ENCODE results near the gene SEC22A. TPM values are rescaled to one million over a fixed set of nuclear protein-coding genes. Genes with fewer than 3 reads are reported as not detected.

SEC22A gene
- total RNA-seq, 1 donor, result 27.9 TPM

GRCh38 chr3:123317716-123318115, 116.0 kb downstream of the SEC22A start:
- Histone ChIP-seq H2AFZ (ENCODE audit: low read length) (no peak overlapping the region), H3K4me2 (ENCODE audit: insufficient read depth, low read length) (no peak overlapping the region), H3K27ac (ENCODE audit: low read depth, low read length) (no peak overlapping the region), H4K20me1 (ENCODE audit: insufficient read depth, low read length) (no peaks in the 10 kb centered on the region), H3K4me3 (ENCODE audit: insufficient read depth, low read length) (no peak overlapping the region), H3K4me1 (ENCODE audit: insufficient read depth, low read length) (no peaks in the 10 kb centered on the region), H3K36me3 (ENCODE audit: insufficient read depth, low read length) (no peaks in the 10 kb centered on the region), H3K79me2 (ENCODE audit: insufficient read depth, low read length) (no peaks in the 10 kb centered on the region), H3K9me3 (ENCODE audit: low read depth, low read length) (no peaks in the 10 kb centered on the region), H3K27me3 (ENCODE audit: insufficient read depth, low read length) (peaks cover 75% of the 10 kb centered on the region)
- DNase-seq (ENCODE audit: insufficient read length, low spot score, missing footprints), result peak; percentile 66
- TF ChIP-seq CTCF (IDR thresholded peaks at IDR 0.05; ENCODE audit: extremely low read depth, low read depth, low read length), result no peak

- Histone ChIP-seq H3K27me3 (ENCODE audit: insufficient read depth, low read length) (peaks cover 77% of the 10 kb centered on the region), H3K4me1 (ENCODE audit: insufficient read depth, low read length) (no peaks in the 10 kb centered on the region), H3K4me3 (ENCODE audit: insufficient read depth, low read length) (no peak overlapping the region)
These were observed 116.6 kb downstream of the SEC22A start for GRCh38 chr3:123318374-123318773.

GRCh38 chr3:123319760-123320159, 118.0 kb downstream of the SEC22A start:
- Histone ChIP-seq H3K36me3 (ENCODE audit: insufficient read depth, low read length) (no peaks in the 10 kb centered on the region), H2AFZ (ENCODE audit: low read length) (no peak overlapping the region), H3K9me3 (ENCODE audit: low read depth, low read length) (no peaks in the 10 kb centered on the region), H3K4me2 (ENCODE audit: insufficient read depth, low read length) (no peak overlapping the region), H3K79me2 (ENCODE audit: insufficient read depth, low read length) (no peaks in the 10 kb centered on the region), H3K4me1 (ENCODE audit: insufficient read depth, low read length) (no peaks in the 10 kb centered on the region), H4K20me1 (ENCODE audit: insufficient read depth, low read length) (no peaks in the 10 kb centered on the region), H3K4me3 (ENCODE audit: insufficient read depth, low read length) (no peak overlapping the region), H3K27ac (ENCODE audit: low read depth, low read length) (no peak overlapping the region), H3K27me3 (ENCODE audit: insufficient read depth, low read length) (peaks cover 74% of the 10 kb centered on the region)
- peak; percentile 54 for DNase-seq (ENCODE audit: insufficient read length, low spot score, missing footprints)
- TF ChIP-seq CTCF (IDR thresholded peaks at IDR 0.05; ENCODE audit: extremely low read depth, low read depth, low read length), result no peak

More at GRCh38 chr3:123318374-123318773, 116.6 kb downstream of the SEC22A start:
- Histone ChIP-seq H3K36me3 (ENCODE audit: insufficient read depth, low read length) (no peaks in the 10 kb centered on the region), H3K79me2 (ENCODE audit: insufficient read depth, low read length) (no peaks in the 10 kb centered on the region), H2AFZ (ENCODE audit: low read length) (no peak overlapping the region), H4K20me1 (ENCODE audit: insufficient read depth, low read length) (no peaks in the 10 kb centered on the region), H3K4me2 (ENCODE audit: insufficient read depth, low read length) (no peak overlapping the region), H3K27ac (ENCODE audit: low read depth, low read length) (no peak overlapping the region), H3K9me3 (ENCODE audit: low read depth, low read length) (no peaks in the 10 kb centered on the region)
- TF ChIP-seq CTCF (IDR thresholded peaks at IDR 0.05; ENCODE audit: extremely low read depth, low read depth, low read length), result no peak
- peak; percentile 41 for DNase-seq (ENCODE audit: insufficient read length, low spot score, missing footprints)

- Histone ChIP-seq H3K9me3 (ENCODE audit: low read depth, low read length) (no peaks in the 10 kb centered on the region), H3K4me3 (ENCODE audit: insufficient read depth, low read length) (no peak overlapping the region)
- no peak for TF ChIP-seq CTCF (IDR thresholded peaks at IDR 0.05; ENCODE audit: extremely low read depth, low read depth, low read length)
These were observed 118.5 kb downstream of the SEC22A start for GRCh38 chr3:123320221-123320620.

More at GRCh38 chr3:123320221-123320620, 118.5 kb downstream of the SEC22A start:
- Histone ChIP-seq H3K27ac (ENCODE audit: low read depth, low read length) (no peak overlapping the region), H3K36me3 (ENCODE audit: insufficient read depth, low read length) (no peaks in the 10 kb centered on the region), H3K79me2 (ENCODE audit: insufficient read depth, low read length) (no peaks in the 10 kb centered on the region), H3K27me3 (ENCODE audit: insufficient read depth, low read length) (peaks cover 72% of the 10 kb centered on the region), H3K4me1 (ENCODE audit: insufficient read depth, low read length) (no peaks in the 10 kb centered on the region), H3K4me2 (ENCODE audit: insufficient read depth, low read length) (no peak overlapping the region), H4K20me1 (ENCODE audit: insufficient read depth, low read length) (no peaks in the 10 kb centered on the region), H2AFZ (ENCODE audit: low read length) (no peak overlapping the region)
- DNase-seq (ENCODE audit: insufficient read length, low spot score, missing footprints), result peak; percentile 78
